Erythroblast (primary cell): Measurements from ENCODE around the gene NAV3.

Experiments
- DNase-seq, 2 experiments: peaks; one replicate each; lab custom pipeline; 2025; lab: John Stamatoyannopoulos, UW
- GATA1 ChIP-seq: IDR thresholded peaks from 2 replicates; pipeline ENCODE4 v1.6.1; 2011; ENCODE audit warnings: low read depth, mild to moderate bottlenecking, control low read depth, low read length, moderate library complexity
- POLR2A ChIP-seq: IDR thresholded peaks from 2 replicates; pipeline ENCODE4 v1.6.1; 2011; ENCODE audit warnings: mild to moderate bottlenecking, low read length

Gene NAV3

DNA sequence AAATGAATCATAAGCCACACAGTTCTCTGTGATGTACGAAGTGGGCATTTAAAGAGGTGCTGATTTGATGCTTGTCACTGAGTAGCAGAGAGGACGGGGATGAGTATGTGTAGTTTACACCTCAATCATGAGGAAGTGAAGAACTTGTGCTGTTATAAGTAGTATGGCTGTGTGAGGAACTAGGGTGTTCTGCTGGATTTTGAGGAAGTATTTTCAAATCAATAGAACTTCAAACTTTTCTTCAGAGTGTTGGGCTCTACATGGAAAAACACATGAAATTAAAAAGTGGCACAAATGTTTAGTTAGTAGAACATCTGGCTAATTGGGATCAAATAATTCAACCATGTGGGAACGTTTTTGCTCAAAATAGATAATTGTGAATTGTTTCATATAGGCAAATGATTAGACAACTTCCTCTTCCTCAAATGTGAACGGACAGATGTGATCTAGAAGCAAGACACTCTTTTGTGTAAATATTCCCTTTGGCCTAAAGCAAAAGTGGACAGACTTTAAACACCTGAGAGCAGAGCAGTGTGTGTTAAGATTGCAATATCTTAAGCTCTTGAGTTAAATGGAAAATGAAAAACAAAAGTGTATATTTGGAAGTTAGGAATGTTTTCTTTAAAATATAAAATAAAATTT, 168.5 kb downstream of the NAV3 start:
- no peak for TF ChIP-seq POLR2A
- no peak for TF ChIP-seq GATA1
- no peak for DNase-seq

DNA sequence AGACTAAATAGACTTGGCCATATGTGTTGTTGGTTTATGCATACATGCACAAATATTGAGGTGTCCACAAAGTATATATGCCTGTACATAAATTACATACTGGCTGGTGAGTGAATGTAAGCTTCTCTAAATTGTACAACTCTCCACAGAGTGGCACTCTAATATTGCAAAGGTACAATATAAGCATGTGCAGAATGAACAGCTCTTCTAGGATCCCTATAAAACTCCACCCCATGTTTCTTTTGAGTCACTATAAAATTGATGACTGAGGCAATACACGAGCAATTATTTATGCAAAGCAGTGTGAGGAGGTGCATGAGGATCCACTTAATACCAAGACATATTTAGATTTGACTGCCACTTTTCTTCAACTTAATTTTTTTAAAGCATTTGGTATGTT, 172.2 kb downstream of the NAV3 start:
- DNase-seq, result no peak
- no peak for TF ChIP-seq POLR2A
- no peak for TF ChIP-seq GATA1

GRCh38 chr12:78004249-78005093, 173.8 kb downstream of the NAV3 start:
- DNase-seq, result no peak
- TF ChIP-seq GATA1, result no peak
- TF ChIP-seq POLR2A, result no peak

DNA sequence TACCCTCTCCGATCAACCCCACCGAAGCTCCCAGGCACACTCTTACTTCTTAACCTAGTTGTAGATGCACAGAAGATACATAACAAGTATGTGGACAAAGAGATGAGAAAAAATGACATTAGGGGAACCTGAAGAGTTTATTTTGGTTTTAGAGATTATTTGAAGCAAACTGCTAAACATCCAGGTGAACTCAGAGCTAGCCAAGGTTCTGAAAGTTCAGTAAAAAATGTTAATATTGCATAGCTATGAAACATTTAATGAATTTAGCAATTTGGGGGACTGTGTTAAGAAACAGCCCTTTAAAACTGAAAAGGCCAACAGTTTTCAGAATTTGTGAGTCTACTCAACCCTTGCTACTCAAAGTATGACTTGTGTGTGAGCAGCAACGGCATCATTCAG, 174.4 kb downstream of the NAV3 start:
- no peak for TF ChIP-seq POLR2A
- TF ChIP-seq GATA1, result no peak

DNA sequence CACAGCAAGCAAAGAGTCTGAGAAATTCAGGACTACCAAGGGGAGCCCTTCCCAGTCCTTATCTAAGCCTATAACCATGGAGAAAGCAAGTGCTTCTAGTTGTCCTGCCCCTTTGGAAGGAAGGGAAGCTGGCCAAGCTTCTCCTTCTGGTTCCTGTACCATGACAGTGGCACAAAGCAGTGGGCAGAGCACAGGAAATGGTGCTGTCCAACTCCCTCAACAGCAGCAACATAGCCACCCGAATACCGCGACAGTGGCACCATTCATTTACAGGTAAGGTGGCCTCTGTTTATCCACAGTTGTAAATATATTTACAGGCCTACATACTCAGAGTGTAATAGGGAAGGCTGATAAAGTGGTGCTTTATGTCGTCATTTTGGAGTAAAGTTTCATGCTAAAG, 176.5 kb downstream of the NAV3 start:
- no peak for TF ChIP-seq GATA1
- no peak for TF ChIP-seq POLR2A
- no peak for DNase-seq

More for the DNA sequence above, 174.4 kb downstream of the NAV3 start:
- DNase-seq, result no peak

GRCh38 chr12:78009031-78009430, 178.3 kb downstream of the NAV3 start:
- DNase-seq, result no peak
- TF ChIP-seq GATA1, result no peak
- no peak for TF ChIP-seq POLR2A

DNA sequence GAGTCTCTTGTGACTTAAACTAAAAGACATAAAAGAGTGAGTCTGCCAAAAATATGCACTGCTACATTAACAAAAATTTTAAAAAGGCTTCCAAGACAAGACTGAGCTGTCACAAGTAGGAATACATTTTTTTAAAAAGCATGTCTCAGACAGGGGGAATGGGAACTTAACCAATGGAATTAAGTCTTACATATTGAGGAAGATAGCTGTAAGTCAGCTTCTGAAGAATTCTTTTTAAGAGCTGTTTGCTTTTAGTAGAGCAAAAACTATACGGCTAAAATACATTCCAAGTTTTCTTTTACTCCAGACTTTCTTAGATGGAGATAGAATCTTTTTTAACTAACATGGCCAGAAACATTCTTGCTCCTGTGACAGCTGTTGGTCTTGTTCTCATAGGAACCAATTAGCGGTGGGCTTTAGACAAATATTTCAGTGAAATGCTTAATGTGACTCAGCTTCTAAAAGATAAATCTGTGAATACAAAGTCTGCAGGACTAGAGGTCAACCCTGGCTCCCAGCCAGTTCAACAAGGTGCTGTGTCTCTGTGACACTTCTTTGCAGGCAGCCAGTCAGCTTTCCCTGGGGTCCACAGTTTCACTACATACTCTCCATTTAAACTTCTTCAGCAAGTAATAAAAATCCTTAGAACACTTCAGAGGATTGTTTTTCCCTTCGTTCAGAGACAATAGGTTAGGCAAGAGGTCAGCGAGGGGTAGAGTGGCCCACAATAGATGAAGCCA, 187.6 kb downstream of the NAV3 start:
- DNase-seq, result no peak
- TF ChIP-seq GATA1 (no peak), POLR2A (no peak)

GRCh38 chr12:78018939-78019338, 188.2 kb downstream of the NAV3 start:
- no peak for DNase-seq
- TF ChIP-seq GATA1 (no peak), POLR2A (no peak)

GRCh38 chr12:78028426-78028825, 197.7 kb downstream of the NAV3 start:
- no peak for DNase-seq
- TF ChIP-seq GATA1 (no peak), POLR2A (no peak)

DNA sequence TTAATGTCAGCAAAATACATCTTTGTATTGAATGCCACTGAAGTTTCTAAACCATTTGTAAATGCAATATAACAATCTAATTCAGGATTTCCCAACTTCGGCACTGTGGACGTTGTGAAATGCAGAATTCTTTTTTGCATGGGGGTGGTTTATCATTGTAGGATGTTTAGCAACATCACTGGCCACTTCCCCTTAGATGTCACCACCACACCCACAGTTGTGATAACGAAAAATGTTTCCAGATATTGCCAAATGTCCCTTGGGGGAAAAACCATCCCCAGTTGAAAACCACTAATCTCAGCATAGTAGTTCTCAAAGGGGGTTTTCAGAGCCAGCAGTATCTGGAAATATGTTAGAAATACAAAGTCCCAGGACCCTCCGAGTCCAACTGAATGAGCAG, 203.3 kb downstream of the NAV3 start:
- DNase-seq, result no peak
- TF ChIP-seq GATA1, result no peak
- TF ChIP-seq POLR2A, result no peak

GRCh38 chr12:78035901-78036606, 205.4 kb downstream of the NAV3 start:
- TF ChIP-seq GATA1 (no peak), POLR2A (no peak)
- no peak for DNase-seq

DNA sequence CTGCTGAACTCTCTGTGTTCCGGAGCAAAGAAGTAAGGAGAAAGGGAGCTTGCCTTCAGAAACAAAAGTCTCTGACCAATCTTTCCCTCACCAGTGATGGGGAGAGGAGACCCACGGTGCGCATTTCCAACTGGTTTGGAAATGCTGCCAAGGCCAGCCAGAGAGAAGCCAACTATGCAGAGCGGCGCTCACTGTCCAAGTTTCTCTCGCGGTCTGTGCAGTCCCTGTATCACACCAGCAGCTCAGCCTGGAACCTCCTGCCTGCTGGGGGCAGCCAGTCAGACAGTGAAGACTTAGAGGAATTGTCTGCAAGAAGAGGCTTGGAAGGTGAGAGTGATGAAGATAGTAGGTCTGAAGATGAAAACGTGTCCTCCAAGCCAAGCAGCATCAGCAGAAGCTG, 206.2 kb downstream of the NAV3 start:
- no peak for DNase-seq
- no peak for TF ChIP-seq POLR2A
- no peak for TF ChIP-seq GATA1

DNA sequence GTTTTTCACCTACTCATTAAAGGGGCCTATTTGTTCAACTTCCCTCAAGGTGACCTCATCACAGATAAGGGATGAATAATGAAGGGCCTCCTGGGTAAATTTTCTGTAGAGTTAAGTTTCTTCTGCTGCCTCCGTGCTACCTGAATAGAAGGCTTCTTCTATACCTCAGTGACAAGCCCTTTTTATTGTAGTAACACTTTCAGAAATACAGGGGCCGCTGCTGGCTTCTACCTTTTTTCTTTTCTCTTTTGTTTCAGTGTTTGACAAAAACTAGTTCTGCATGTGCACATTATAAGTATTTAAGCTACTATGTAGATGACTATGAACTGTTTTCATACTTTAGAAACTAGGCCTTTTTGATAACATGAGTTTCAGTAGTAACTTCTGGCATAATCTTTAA, 207.0 kb downstream of the NAV3 start:
- DNase-seq, result no peak
- TF ChIP-seq POLR2A (no peak), GATA1 (no peak)

GRCh38 chr12:78038541-78038940, 207.8 kb downstream of the NAV3 start:
- no peak for DNase-seq
- TF ChIP-seq GATA1 (no peak), POLR2A (no peak)

GRCh38 chr12:78038986-78039385, 208.3 kb downstream of the NAV3 start:
- DNase-seq, result no peak

More at GRCh38 chr12:78038986-78039385, 208.3 kb downstream of the NAV3 start:
- TF ChIP-seq POLR2A (no peak), GATA1 (no peak)
